ENCODE data around the gene ENHO.

DNA sequence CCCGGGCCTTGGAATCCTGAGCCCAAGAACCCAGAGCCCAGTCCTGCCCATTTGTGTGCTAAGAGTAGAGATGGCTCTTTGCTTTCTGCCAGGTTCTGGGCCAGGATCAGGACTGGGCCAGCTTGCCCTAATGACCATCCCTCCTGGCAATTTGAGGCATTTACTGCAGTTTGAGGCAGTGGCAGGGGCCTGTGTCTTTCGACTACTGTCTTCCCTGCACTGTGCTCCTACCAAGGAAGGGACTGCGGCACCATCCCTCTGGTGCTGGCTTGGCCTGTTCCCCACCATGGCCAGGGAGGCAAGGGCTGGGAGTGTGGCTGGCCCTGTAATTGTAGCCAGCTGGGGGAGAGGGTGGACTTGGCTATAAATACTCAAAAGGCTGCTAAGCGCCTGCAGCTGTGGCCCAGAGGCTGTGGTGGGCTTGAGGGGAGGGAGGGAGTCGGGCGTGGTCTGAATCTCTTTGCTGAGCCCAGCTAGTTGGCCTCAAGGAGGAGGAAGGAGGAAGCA lies 4.6 kb downstream of the ENHO start:
- TF ChIP-seq, protein P1, sequence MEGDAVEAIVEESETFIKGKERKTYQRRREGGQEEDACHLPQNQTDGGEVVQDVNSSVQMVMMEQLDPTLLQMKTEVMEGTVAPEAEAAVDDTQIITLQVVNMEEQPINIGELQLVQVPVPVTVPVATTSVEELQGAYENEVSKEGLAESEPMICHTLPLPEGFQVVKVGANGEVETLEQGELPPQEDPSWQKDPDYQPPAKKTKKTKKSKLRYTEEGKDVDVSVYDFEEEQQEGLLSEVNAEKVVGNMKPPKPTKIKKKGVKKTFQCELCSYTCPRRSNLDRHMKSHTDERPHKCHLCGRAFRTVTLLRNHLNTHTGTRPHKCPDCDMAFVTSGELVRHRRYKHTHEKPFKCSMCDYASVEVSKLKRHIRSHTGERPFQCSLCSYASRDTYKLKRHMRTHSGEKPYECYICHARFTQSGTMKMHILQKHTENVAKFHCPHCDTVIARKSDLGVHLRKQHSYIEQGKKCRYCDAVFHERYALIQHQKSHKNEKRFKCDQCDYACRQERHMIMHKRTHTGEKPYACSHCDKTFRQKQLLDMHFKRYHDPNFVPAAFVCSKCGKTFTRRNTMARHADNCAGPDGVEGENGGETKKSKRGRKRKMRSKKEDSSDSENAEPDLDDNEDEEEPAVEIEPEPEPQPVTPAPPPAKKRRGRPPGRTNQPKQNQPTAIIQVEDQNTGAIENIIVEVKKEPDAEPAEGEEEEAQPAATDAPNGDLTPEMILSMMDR (IDR thresholded peaks at IDR 0.05): no peak
- TF ChIP-seq POLR2A (IDR thresholded peaks at IDR 0.05): no peak
- TF ChIP-seq EP300 (IDR thresholded peaks at IDR 0.05): no peak
- no peak for TF ChIP-seq POLR2AphosphoS5 (IDR thresholded peaks at IDR 0.05)
